NCI-H69 (cell line): ENCODE data around the gene DKK3.

Experiments used
- DNase-seq: peaks from one replicate; lab custom pipeline; 2025; lab: John Stamatoyannopoulos, UW

DKK3 gene

GRCh38 chr11:11942668-11943067 lies 65.8 kb downstream of the DKK3 start:
- DNase-seq: no peak

DNA sequence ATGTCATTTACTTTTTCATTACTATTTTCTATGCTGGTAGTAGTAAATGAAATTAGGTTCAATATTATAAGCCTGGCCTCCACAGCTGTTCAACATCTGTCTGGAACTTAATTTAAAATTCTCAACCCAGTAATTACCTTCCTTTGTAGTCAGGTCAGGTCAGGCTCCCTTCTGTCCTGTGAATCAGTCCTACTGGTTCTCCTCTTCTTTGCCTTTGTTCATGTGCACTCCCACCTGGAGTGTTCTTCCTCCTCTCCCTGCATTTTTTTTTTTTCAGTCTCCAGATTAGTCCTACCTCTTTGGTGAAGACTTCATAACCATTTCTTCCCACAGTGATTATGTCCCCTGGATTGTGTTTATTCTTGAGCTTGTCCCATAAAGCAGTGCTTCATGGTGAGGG lies 67.9 kb downstream of the DKK3 start:
- DNase-seq: peak; percentile 97

GRCh38 chr11:11937957-11938356 lies 70.5 kb downstream of the DKK3 start:
- peak; percentile 67 for DNase-seq

GRCh38 chr11:11937433-11937832 lies 71.0 kb downstream of the DKK3 start:
- DNase-seq: no peak

GRCh38 chr11:11935536-11935935 lies 72.9 kb downstream of the DKK3 start:
- DNase-seq: no peak

GRCh38 chr11:11931461-11932055 lies 76.9 kb downstream of the DKK3 start:
- peak; percentile 80 for DNase-seq

- DNase-seq: no peak
These were observed 78.5 kb downstream of the DKK3 start for GRCh38 chr11:11929920-11930319.

DNA sequence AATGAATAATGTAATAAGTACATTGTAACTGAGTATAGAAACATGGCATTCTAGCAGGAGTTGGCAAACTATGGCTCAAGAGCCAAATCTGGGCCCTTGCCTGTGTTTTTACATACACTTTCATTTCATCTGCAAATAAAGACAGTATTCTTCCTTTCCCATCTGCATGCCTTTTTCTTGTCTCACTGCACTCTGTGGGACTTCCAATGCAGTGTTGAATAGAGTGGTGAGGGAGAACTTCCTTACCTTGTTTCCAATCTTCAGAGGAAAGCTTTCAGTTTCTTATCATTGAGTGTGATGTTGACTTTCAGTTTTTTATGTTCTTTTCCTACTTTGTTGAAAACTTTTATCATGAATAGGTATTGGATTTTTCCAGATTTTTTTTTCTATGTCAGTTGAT lies 84.6 kb downstream of the DKK3 start:
- no peak for DNase-seq

DNA sequence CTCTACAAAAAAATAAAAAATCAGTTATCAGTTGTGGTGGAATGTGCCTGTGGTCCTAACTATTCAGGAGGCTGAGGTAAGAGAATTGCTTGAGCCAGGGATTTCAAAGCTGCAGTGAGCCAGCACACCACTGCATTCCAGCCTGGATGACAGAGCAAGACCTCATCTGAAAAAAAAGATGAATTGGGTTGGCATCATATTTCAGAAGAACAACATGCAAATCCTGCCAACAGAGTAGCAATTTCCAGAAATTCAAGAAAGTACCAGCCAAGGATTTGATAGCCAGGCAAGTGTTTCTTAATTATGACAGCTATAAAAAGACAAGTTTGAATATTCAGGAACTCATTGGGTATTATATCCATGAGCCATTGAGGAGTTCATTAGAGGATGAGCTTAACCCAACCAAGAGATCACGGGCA lies 91.4 kb downstream of the DKK3 start:
- DNase-seq: no peak

- DNase-seq: no peak
These were observed 92.8 kb downstream of the DKK3 start for GRCh38 chr11:11915625-11916024.

DNA sequence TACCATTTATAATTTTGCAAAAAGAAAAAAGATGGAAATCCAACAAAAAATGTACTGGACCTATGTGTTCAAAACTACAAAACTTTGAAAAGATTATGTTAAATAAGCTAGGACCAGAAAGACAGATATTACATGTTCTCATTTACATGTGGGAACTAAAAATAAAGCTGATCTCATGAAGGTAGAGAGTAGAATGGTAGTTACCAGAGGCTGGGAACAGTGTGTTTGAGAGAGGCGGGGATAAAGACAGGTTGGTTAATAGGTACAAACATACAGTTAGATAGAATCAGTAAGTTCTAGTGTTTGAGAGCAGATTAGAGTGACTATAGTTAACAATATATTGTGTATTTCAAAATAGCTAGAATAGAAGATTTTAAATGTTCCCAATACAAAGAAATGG lies 95.0 kb downstream of the DKK3 start:
- DNase-seq: no peak
